Mesodermal cell (in vitro differentiated cells): ENCODE results near the gene PAK4.

ENCODE experiments used
- H3K27ac ChIP-seq: 2 replicates; pipeline ENCODE4 v1.7.0; 2013; ENCODE audit warnings: mild to moderate bottlenecking, low read depth, low read length, moderate library complexity; ENCODE audit not compliant: severe bottlenecking
- H3K36me3 ChIP-seq: 2 replicates; pipeline ENCODE4 v1.7.1; 2013; ENCODE audit warnings: mild to moderate bottlenecking, low read length, moderate library complexity; ENCODE audit not compliant: control insufficient read depth, insufficient read depth
- H3K4me1 ChIP-seq: one replicate; pipeline ENCODE4 v1.7.1; 2013; ENCODE audit warnings: mild to moderate bottlenecking, low read length; ENCODE audit not compliant: insufficient read depth, control insufficient read depth, poor library complexity, severe bottlenecking
- H3K4me3 ChIP-seq: 2 replicates; pipeline ENCODE4 v1.7.0; 2013; ENCODE audit warnings: low read length, control low read depth, mild to moderate bottlenecking; ENCODE audit not compliant: insufficient read depth, poor library complexity, severe bottlenecking; ENCODE audit errors: extremely low read depth
- H3K9me3 ChIP-seq: 2 replicates; pipeline ENCODE4 v1.7.1; 2013; ENCODE audit warnings: mild to moderate bottlenecking, low read length, moderate library complexity; ENCODE audit not compliant: control insufficient read depth
- WGBS, 2 experiments: methylation state at CpG; one replicate each; pipeline ENCODE4 v1.1.5; 2013; ENCODE audit warnings: missing lambda C conversion rate in 2 of 2; ENCODE audit not compliant: insufficient coverage in 2 of 2; 5-methylcytosine and 5-hydroxymethylcytosine counted together

Gene PAK4

DNA sequence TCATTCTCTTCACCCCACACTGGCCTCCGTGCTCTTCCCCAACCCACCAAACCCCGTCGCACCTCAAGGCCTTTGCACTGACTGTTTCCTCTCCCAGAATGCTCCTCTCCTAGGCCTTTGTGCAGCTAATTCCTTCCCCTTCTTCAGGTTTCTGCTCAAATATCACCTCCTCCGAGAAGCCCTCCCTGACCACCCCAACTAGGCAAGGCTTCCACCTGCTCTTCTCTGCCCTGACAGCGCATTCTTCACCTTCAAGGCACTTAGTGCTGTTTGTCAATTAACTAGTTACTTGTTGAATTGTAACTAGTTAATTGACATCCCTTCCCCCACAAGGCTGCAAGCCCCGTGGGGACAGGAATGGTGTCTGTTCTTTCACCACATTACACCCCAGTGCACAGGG is 63.4 kb downstream of the PAK4 start:
- Histone ChIP-seq H3K27ac (no peak overlapping the region), H3K4me1 (peaks cover 3% of the 10 kb centered on the region), H3K9me3 (no peaks in the 10 kb centered on the region), H3K4me3 (no peak overlapping the region), H3K36me3 (no peaks in the 10 kb centered on the region)
- 86 to 100% methylated on average over 2 to 4 of the region's 6 CpGs for WGBS, 2 experiments

DNA sequence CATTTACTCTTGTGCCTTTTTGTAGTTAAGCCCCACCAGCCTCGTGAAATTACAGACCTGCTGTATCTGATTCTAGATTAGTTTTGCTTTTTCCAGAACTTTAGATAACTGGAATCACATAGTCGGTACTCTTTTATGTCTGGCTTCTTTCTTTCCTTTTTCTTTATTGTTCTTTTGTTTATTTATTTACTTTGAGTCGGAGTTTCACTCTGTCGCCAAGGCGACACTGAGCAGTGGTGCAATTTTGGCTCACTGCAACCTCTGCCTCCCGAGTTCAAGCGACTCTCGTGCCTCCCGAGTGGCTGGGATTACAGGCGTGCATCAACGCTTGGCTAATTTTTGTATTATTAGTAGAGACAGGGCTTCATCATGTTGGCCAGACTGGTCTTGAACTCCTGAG is 65.2 kb downstream of the PAK4 start:
- WGBS, 2 experiments, result 75 to 80% methylated on average over 6 to 7 of the region's 11 CpGs
- Histone ChIP-seq H3K4me1 (peaks cover 3% of the 10 kb centered on the region), H3K27ac (no peak overlapping the region), H3K9me3 (no peaks in the 10 kb centered on the region), H3K36me3 (no peaks in the 10 kb centered on the region), H3K4me3 (no peak overlapping the region)

DNA sequence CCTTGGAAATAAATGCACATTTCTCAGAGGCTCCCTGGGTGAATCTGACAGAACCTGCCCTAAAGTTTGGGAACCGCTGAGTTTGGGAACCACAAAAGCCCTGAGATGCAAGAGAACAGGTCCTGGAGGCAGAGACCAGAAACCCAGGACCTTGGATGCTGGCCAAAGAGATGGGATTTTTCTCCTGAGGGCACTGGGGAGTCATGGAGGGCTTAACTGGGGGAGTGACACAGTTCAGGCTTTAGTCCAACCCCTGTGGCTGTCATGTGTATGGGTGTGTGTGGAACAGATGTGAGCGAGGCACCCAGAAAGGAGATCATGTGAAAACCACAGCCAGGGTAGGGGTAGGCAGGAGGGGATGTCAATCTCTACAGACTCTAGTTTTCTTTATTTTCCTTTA is 67.3 kb downstream of the PAK4 start:
- no peaks in the 10 kb centered on the region for H3K36me3 ChIP-seq
- no peak overlapping the region for H3K4me3 ChIP-seq
- H3K9me3 ChIP-seq, result no peaks in the 10 kb centered on the region
- H3K4me1 ChIP-seq, result peaks cover 3% of the 10 kb centered on the region
- WGBS, 2 experiments, result 92 to 93% methylated on average over 1 of the region's 2 CpGs
- H3K27ac ChIP-seq, result no peak overlapping the region

- WGBS, 2 experiments, result 11 to 40% methylated on average over 2 to 7 of the region's 8 CpGs
- H3K36me3 ChIP-seq, result no peaks in the 10 kb centered on the region
- peaks cover 3% of the 10 kb centered on the region for H3K4me1 ChIP-seq
- H3K27ac ChIP-seq, result no peak overlapping the region
- no peaks in the 10 kb centered on the region for H3K9me3 ChIP-seq
- no peak overlapping the region for H3K4me3 ChIP-seq
Measured at GRCh38 chr19:39193803-39194202, 68.2 kb downstream of the PAK4 start.

DNA sequence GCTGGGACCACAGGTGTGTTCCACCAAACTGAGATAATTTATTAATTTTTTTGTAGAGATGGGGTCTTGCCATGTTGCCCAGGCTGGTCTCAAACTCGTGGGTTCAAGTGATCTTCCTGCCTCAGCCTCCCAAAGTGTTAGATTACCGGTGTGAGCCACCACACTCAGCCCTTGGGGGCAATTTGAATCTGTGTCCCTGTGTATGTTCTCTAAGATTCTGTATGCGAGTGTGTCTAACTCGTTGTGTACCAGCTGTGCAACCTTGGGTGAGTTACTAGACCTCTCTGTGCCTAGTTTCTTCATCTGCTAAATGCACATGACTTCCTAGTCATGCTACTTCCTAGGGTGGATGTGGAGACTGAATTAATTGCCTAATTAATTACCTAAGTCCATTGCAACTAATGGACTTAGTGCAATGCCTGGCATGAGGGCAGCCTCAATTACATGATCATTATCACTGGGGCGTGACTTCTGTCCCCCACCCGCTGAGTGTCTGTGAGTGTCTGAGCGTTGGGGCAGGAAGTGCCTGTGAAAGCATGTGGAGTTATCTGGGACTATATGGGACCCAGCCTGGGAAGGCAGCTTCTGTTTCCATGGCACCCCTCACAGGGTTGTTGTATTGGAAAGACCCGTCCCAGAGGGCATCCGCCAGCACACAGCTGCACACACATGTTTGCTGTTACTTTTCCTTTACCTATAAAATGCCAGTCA is 69.4 kb downstream of the PAK4 start:
- Histone ChIP-seq H3K36me3 (no peaks in the 10 kb centered on the region), H3K4me3 (no peak overlapping the region), H3K27ac (no peak overlapping the region), H3K4me1 (peaks cover 3% of the 10 kb centered on the region), H3K9me3 (no peaks in the 10 kb centered on the region)
- 58 to 59% methylated on average over 6 to 7 of the region's 9 CpGs for WGBS, 2 experiments

GRCh38 chr19:39195755-39196154 is 70.2 kb downstream of the PAK4 start:
- no peak overlapping the region for H3K4me3 ChIP-seq
- H3K36me3 ChIP-seq, result no peaks in the 10 kb centered on the region
- peaks cover 3% of the 10 kb centered on the region for H3K4me1 ChIP-seq
- WGBS, 2 experiments, result 57 to 71% methylated on average over 6 of the region's 9 CpGs
- H3K27ac ChIP-seq, result no peak overlapping the region
- no peaks in the 10 kb centered on the region for H3K9me3 ChIP-seq

GRCh38 chr19:39196320-39196719 is 70.7 kb downstream of the PAK4 start:
- 35% methylated on average over 5 to 6 of the region's 7 CpGs for WGBS, 2 experiments
- H3K36me3 ChIP-seq, result no peaks in the 10 kb centered on the region
- no peaks in the 10 kb centered on the region for H3K4me1 ChIP-seq
- no peaks in the 10 kb centered on the region for H3K9me3 ChIP-seq
- H3K27ac ChIP-seq, result no peak overlapping the region
- no peak overlapping the region for H3K4me3 ChIP-seq

GRCh38 chr19:39196860-39197562 is 71.4 kb downstream of the PAK4 start, which contains the start of gene NCCRP1:
Gene NCCRP1, plus strand, starts transcription at chr19:39196964. Its CDS starts 19 bp downstream, at chr19:39196983.
- Histone ChIP-seq H3K36me3 (no peaks in the 10 kb centered on the region), H3K4me3 (no peak within 1 kb of the TSS), H3K9me3 (no peaks in the 10 kb centered on the region), H3K4me1 (no peaks in the 10 kb centered on the region), H3K27ac (no peak within 1 kb of the TSS)
- WGBS, 2 experiments, result 6 to 9% methylated on average over 46 to 48 of the region's 51 CpGs

DNA sequence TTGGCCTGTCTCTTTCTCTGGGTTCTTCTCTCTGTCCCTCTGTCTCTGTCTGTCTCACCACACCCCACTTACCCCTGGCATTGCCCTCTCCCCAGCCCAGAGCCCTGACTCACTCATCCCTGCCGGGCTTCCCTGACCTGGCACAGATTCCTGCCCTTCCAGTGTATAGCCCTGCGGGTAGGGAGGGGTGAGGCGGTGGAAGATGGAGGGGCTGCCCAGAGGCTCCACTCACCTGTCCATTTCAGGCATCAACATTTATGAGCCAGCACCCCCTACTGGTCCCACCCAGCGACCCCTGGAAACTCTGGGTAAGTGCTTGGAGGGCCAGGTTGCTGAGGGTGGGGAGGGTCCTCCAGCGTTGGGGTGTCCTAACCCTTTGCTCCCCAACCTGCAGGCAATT is 72.2 kb downstream of the PAK4 start:
- H3K4me3 ChIP-seq, result no peak overlapping the region
- no peak overlapping the region for H3K27ac ChIP-seq
- no peaks in the 10 kb centered on the region for H3K4me1 ChIP-seq
- H3K9me3 ChIP-seq, result no peaks in the 10 kb centered on the region
- 48 to 80% methylated on average over 1 to 3 of the region's 5 CpGs for WGBS, 2 experiments
- H3K36me3 ChIP-seq, result no peaks in the 10 kb centered on the region

- H3K36me3 ChIP-seq, result no peaks in the 10 kb centered on the region
- no peaks in the 10 kb centered on the region for H3K9me3 ChIP-seq
- H3K4me3 ChIP-seq, result no peak overlapping the region
- 44 to 46% methylated on average over 10 to 11 of the region's 11 CpGs for WGBS, 2 experiments
- H3K4me1 ChIP-seq, result no peaks in the 10 kb centered on the region
- no peak overlapping the region for H3K27ac ChIP-seq
Measured at GRCh38 chr19:39199025-39199424, 73.4 kb downstream of the PAK4 start.
